Osteocyte (in vitro differentiated cells): Measurements from ENCODE around the gene DIP2A. TPM values are rescaled to one million over a fixed set of nuclear protein-coding genes. Genes with fewer than 3 reads are reported as not detected.

ENCODE experiments used
- DNase-seq: peaks from one replicate; pipeline ENCODE4 v3.0.0; 2021; ENCODE audit warnings: mixed read lengths; ENCODE audit not compliant: unreplicated experiment; ENCODE audit errors: extremely low spot score
- H3K27ac Mint-ChIP-seq: one replicate; pipeline ENCODE4 v1.8.0; 2021; ENCODE audit warnings: mild to moderate bottlenecking, mixed read lengths; ENCODE audit not compliant: unreplicated experiment
- H3K27me3 Mint-ChIP-seq: one replicate; pipeline ENCODE4 v1.8.0; 2021; ENCODE audit warnings: mixed read lengths; ENCODE audit not compliant: unreplicated experiment
- H3K36me3 Mint-ChIP-seq: one replicate; pipeline ENCODE4 v1.8.0; 2021; ENCODE audit warnings: mixed read lengths; ENCODE audit not compliant: unreplicated experiment
- H3K4me1 Mint-ChIP-seq: one replicate; pipeline ENCODE4 v1.8.0; 2021; ENCODE audit warnings: mixed read lengths; ENCODE audit not compliant: unreplicated experiment
- H3K4me3 Mint-ChIP-seq: one replicate; pipeline ENCODE4 v1.8.0; 2021; ENCODE audit warnings: mild to moderate bottlenecking, moderate library complexity, mixed read lengths; ENCODE audit not compliant: unreplicated experiment
- H3K9me3 Mint-ChIP-seq: one replicate; pipeline ENCODE4 v1.8.0; 2021; ENCODE audit warnings: mixed read lengths; ENCODE audit not compliant: unreplicated experiment
- total RNA-seq: library from RNA; stranded (reverse); gene quantifications from 2 replicates; pipeline ENCODE4 v1.2.1, GENCODE V29; 2021
- TF ChIP-seq, protein P1 (sequence below): fragments of 200-600 bp; sonication (generic); IDR thresholded peaks from 2 replicates; pipeline ENCODE4 v1.5.0; 2021; ENCODE audit warnings: antibody characterized with exemption, mild to moderate bottlenecking, moderate library complexity

DIP2A gene
- total RNA-seq, 1 donor from 2014 or later, result 43.0 TPM

DNA sequence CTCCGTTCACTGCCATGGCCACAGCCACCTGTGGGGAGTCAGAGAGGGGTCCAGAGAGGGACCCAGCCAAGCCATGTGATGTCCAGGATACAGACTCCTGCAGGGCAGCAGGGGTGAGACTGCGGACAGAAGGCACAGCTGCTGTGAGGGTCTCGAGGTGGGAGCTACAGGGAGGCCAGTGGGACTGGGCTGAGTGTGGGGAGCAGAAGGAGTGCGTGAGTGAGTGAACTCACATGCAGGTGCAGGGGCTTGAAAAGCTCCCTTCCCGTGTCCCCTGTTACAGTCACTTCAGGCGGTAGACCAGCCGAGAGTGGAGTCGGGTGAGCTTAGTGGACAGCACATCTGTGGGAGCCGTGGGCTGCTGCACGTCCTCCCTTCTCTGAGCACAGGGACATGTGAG, 103.8 kb downstream of the DIP2A start:
- Mint-ChIP-seq H3K36me3 (peaks cover 53% of the 10 kb centered on the region), H3K4me3 (no peak overlapping the region), H3K9me3 (no peaks in the 10 kb centered on the region), H3K27ac (no peak overlapping the region), H3K27me3 (no peaks in the 10 kb centered on the region), H3K4me1 (no peaks in the 10 kb centered on the region)
- no peak for DNase-seq
- TF ChIP-seq, protein P1, sequence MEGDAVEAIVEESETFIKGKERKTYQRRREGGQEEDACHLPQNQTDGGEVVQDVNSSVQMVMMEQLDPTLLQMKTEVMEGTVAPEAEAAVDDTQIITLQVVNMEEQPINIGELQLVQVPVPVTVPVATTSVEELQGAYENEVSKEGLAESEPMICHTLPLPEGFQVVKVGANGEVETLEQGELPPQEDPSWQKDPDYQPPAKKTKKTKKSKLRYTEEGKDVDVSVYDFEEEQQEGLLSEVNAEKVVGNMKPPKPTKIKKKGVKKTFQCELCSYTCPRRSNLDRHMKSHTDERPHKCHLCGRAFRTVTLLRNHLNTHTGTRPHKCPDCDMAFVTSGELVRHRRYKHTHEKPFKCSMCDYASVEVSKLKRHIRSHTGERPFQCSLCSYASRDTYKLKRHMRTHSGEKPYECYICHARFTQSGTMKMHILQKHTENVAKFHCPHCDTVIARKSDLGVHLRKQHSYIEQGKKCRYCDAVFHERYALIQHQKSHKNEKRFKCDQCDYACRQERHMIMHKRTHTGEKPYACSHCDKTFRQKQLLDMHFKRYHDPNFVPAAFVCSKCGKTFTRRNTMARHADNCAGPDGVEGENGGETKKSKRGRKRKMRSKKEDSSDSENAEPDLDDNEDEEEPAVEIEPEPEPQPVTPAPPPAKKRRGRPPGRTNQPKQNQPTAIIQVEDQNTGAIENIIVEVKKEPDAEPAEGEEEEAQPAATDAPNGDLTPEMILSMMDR, result no peak

DNA sequence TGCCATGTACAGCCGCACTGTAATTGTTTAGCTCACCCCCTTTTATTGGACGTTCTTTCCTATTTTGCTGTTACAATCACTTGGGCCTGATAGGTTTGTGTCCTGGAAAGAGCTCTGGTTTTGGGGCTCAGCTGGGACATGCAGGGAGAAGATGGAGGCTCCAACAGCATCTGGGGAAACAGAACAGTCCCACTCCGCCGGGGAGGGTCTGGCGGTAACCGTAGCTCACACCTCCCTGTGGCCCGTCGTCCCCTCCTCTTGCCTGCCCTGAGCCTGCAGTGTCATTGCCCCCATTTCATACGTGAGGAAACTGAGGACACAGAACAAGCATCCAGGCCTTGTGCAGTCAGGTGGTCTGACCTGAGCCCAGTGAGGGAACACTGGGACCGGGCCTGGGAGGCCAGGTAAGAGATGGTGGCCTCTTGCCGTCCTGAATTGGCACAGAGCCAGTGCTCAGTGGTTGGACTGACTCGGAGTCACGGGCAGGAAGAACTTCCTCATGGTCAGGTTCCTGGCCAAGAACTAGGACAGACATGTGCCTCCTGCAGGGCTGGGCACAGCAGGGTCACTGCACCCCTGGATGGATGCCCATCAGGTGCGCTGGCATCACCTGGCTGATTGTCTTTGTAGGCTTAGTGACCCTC, 104.4 kb downstream of the DIP2A start:
- Mint-ChIP-seq H3K4me3 (no peak overlapping the region), H3K36me3 (peaks cover 58% of the 10 kb centered on the region), H3K27me3 (no peaks in the 10 kb centered on the region), H3K27ac (no peak overlapping the region), H3K9me3 (no peaks in the 10 kb centered on the region), H3K4me1 (no peaks in the 10 kb centered on the region)
- DNase-seq, result no peak
- TF ChIP-seq, protein P1, result no peak

DNA sequence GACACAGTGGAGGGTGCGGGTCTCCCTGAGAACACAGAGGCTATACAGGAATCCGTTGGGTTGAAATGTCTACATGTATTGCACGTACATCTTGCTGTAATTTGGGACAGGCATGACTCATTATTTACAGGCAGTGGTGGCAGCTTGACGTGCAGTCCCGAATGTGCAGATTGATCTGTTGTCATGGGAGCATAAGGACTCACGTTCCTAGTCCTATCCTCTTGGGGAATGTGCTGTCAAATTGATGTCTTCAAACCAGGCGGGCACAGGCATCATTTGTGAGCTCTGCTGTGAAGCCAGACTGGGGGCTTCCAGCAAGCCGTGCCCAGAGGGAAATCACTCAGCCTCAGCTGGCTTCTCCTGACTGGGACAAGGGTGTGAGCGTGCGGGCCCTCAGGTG, 105.7 kb downstream of the DIP2A start:
- Mint-ChIP-seq H3K36me3 (peaks cover 60% of the 10 kb centered on the region), H3K4me3 (no peak overlapping the region), H3K4me1 (no peaks in the 10 kb centered on the region), H3K27me3 (no peaks in the 10 kb centered on the region), H3K9me3 (no peaks in the 10 kb centered on the region), H3K27ac (no peak overlapping the region)
- DNase-seq, result no peak
- TF ChIP-seq, protein P1, result no peak

DNA sequence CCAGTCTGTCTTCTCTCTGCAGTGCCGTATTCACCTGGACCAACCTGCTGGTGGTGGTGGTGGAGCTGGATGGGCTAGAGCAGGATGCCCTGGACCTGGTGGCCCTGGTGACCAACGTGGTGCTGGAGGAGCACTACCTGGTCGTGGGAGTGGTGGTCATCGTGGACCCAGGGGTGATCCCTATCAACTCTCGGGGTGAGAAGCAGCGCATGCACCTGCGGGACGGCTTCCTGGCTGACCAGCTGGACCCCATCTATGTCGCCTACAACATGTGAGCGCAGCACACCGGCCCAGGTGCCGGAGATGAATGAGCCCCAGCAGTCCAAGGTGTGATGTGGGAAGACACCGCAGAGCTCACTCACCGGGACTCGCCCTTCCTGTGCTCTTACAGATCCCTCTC, 108.7 kb downstream of the DIP2A start:
- no peak overlapping the region for H3K4me3 Mint-ChIP-seq
- DNase-seq, result no peak
- no peaks in the 10 kb centered on the region for H3K4me1 Mint-ChIP-seq
- no peaks in the 10 kb centered on the region for H3K27me3 Mint-ChIP-seq
- TF ChIP-seq, protein P1, result no peak
- peaks cover 63% of the 10 kb centered on the region for H3K36me3 Mint-ChIP-seq
- H3K9me3 Mint-ChIP-seq, result peaks cover 4% of the 10 kb centered on the region
- no peak overlapping the region for H3K27ac Mint-ChIP-seq

DNA sequence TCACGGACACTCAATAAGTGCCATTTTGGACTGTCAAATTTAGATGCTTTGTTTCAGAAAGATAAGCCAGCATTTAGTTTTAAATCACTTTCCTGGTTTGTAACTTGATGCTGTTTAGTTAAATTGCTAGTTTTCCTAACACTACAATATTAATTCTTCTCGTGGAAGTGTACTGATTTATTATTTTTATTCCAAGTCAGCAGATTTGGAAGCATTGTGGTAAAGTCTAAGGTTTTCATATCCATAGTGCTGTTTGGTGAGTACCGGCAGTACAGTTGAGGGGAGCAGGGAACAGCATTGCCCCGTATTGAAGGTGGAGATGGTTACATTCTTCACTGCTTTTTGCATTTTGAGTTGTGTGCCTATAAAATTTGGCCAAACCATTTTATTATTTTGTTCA, 109.9 kb downstream of the DIP2A start:
- Mint-ChIP-seq H3K4me1 (no peaks in the 10 kb centered on the region), H3K36me3 (peaks cover 66% of the 10 kb centered on the region), H3K9me3 (peaks cover 9% of the 10 kb centered on the region), H3K4me3 (no peak overlapping the region), H3K27ac (no peak overlapping the region), H3K27me3 (no peaks in the 10 kb centered on the region)
- TF ChIP-seq, protein P1, result no peak
- no peak for DNase-seq
